Measurements from ENCODE around the gene ASB13. TPM values are rescaled to one million over a fixed set of nuclear protein-coding genes. Genes with fewer than 3 reads are reported as not detected.

Gene ASB13
- total RNA-seq, 1 experiment from 2014 or later: 25.9 TPM

GRCh38 chr10:5618829-5619228, 47.6 kb downstream of the ASB13 start:
- no peaks in the 10 kb centered on the region for H4K20me1 ChIP-seq (ENCODE audit: insufficient read depth)
- H3K9me3 ChIP-seq (ENCODE audit: control insufficient read depth in 1 of 2, insufficient read depth in 1 of 2, low read depth in 1 of 2, low read length in 2 of 2): no peaks in the 10 kb centered on the region
- DNase-seq (ENCODE audit: low read depth, low spot score) (no peak), ATAC-seq (no peak)
- no TSS peak for BruUV-seq (replicated peaks)
- peaks cover 7 to 14% of the 10 kb centered on the region in 2 experiments; a peak in 3 of 4 replicates for H3K4me1 ChIP-seq (ENCODE audit: control insufficient read depth in 1 of 2, insufficient read depth in 2 of 2, low read length in 2 of 2)
- H3K4me2 ChIP-seq (ENCODE audit: low read length): no peak overlapping the region
- H2AFZ ChIP-seq (ENCODE audit: low read depth, low read length, poor library complexity, severe bottlenecking): no peak overlapping the region
- no peaks in the 10 kb centered on the region for H3K79me2 ChIP-seq (ENCODE audit: insufficient read depth, low read length)
- CTCF ChIA-PET: no interaction called here
- intact Hi-C loops (cut with micrococcal nuclease): no loop called here
- no peak overlapping the region for H3K9ac ChIP-seq (ENCODE audit: low read length)
- no peak overlapping the region for H3K4me3 ChIP-seq (replicated peaks in 1 of 2; ENCODE audit: low read depth in 1 of 2, low read length in 2 of 2)
- RAD21 ChIA-PET (ENCODE audit: low non-redundant PET in 1 of 2, low total read pairs in 2 of 2, uncharacterized antibody in 2 of 2, unreplicated experiment in 2 of 2): no interaction called here
- no peaks in the 10 kb centered on the region for H3K9me2 ChIP-seq (ENCODE audit: insufficient read depth)
- TF ChIP-seq CTCF (IDR thresholded peaks at IDR 0.05 in 2 of 3, conservative IDR thresholded peaks at IDR 0.05 in 1 of 3; ENCODE audit: borderline replicate concordance in 1 of 3, insufficient read depth in 1 of 3, low read depth in 2 of 3, low read length in 2 of 3): no peak
- no peak for TF ChIP-seq MAX (IDR thresholded peaks at IDR 0.05)
- TF ChIP-seq ELF1 (IDR thresholded peaks at IDR 0.05; ENCODE audit: borderline replicate concordance, low read depth): no peak
- TF ChIP-seq TCF7L2 (IDR thresholded peaks at IDR 0.05; ENCODE audit: borderline replicate concordance, extremely low read depth, insufficient read depth, insufficient read length): no peak
- no peak for TF ChIP-seq FOSL1 (IDR thresholded peaks at IDR 0.05; ENCODE audit: low read depth)
- TF ChIP-seq ZBTB33 (IDR thresholded peaks at IDR 0.05; ENCODE audit: extremely low read depth, insufficient replicate concordance, low read length): no peak
- no peak for TF ChIP-seq ZNF274 (IDR thresholded peaks at IDR 0.05; ENCODE audit: low read depth, low read length)
- TF ChIP-seq RAD21 (IDR thresholded peaks at IDR 0.05; ENCODE audit: low read depth): no peak
- no peak for TF ChIP-seq YY1 (IDR thresholded peaks at IDR 0.05; ENCODE audit: extremely low read depth, insufficient replicate concordance, low read depth, low read length)
- TF ChIP-seq CEBPB (IDR thresholded peaks at IDR 0.05; ENCODE audit: low read depth): no peak
- TF ChIP-seq SP1 (IDR thresholded peaks at IDR 0.05; ENCODE audit: low read depth): no peak
- TF ChIP-seq ZFX (IDR thresholded peaks at IDR 0.05): no peak
- TF ChIP-seq EGR1 (IDR thresholded peaks at IDR 0.05; ENCODE audit: low read depth): no peak
- TF ChIP-seq JUND (IDR thresholded peaks at IDR 0.05): no peak
- TF ChIP-seq ATF3 (IDR thresholded peaks at IDR 0.05): no peak
- no peak for TF ChIP-seq EZH2phosphoT487 (IDR thresholded peaks at IDR 0.05; ENCODE audit: borderline replicate concordance)
- no peak for TF ChIP-seq EZH2 (IDR thresholded peaks at IDR 0.05)
- no peak for TF ChIP-seq SRF (IDR thresholded peaks at IDR 0.05; ENCODE audit: low read depth)
- TF ChIP-seq POLR2AphosphoS5 (IDR thresholded peaks at IDR 0.05; ENCODE audit: low read depth, low read length): no peak
- no peak overlapping the region for H3K27ac ChIP-seq (ENCODE audit: low read depth, low read length)
- H3K27me3 ChIP-seq (ENCODE audit: insufficient read depth, low read length): no peaks in the 10 kb centered on the region
- no peaks in the 10 kb centered on the region for H3K36me3 ChIP-seq (ENCODE audit: control insufficient read depth in 1 of 2, insufficient read depth in 2 of 2, low read length in 2 of 2)
- POLR2A ChIA-PET: no interaction called here

Measured in HCT116 (cell line).